ENCODE measurements around the gene GALNT12.

GRCh38 chr9:98783518-98784226 lies 23.8 kb upstream of the GALNT12 start:
- no peak for TF ChIP-seq POLR2AphosphoS5 (IDR thresholded peaks at IDR 0.05)
- TF ChIP-seq POLR2A (IDR thresholded peaks at IDR 0.05), result no peak

All from upper lobe of left lung (tissue), 4 donors.